Activated CD4-positive, alpha-beta T cell treated with anti-CD3 and anti-CD28 coated beads, Interleukin-2, amount 50 U/mL, for 24 hours (primary cell): ENCODE data around the gene PDE6B.
"Not testable (repeated sequence)": the region's sequence is repeated elsewhere in the genome, so short reads cannot be mapped to it uniquely, and the experiment has no call there.

Experiments
- DNase-seq, 2 donors: peaks; one replicate each; pipeline ENCODE4 v3.0.0-alpha.2; 2020; ENCODE audit warnings: low read depth in 1 of 2, low spot score in 1 of 2

The PDE6B gene

DNA sequence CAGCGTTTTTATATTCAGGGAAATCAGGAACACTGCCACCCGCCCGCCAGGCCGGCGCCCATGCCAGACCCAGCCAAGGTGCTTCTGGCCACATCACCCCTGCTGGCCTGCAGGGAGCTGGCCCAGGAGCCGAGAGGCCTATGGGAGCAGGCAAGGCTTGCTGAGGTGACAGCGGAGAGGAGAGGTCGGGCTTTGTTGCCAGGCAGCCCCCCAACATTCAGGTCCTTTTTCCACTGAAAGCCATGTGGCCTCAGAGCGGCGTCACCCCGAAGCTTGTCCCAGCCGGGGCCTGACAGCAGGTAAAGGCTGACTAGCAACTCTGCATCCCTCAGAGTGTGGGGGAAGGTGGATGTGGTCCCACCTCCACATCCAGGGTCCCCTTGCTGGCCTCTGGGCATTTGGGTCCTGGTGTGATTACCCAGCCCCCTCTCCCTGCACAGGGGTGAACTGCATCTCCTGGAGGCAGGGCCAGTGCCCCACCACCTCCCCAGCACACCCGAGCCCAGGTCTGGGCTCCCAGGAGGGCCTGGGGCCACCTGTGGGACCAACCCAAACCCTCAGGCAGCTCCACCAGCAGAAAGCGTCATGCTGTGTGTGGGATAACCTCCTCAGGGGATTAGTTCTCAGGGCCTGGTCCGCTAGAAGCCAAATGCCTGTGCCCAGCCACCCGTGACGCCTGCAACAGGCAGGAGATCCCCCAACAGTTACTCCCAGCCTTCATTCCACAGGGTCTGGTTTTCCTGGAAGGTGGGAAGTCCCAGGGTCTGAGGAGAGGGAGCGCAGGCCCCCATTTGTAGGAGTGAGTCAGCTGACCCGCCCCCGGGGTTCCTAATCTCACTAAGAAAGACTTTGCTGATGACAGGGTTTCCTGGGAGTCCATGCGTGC is at the start of gene PDE6B:
Gene PDE6B (plus strand): TSS at position 869 of the 886 bp plus-strand sequence. CDS start 54 bp downstream, outside the sequence.
- no peak for DNase-seq

DNA sequence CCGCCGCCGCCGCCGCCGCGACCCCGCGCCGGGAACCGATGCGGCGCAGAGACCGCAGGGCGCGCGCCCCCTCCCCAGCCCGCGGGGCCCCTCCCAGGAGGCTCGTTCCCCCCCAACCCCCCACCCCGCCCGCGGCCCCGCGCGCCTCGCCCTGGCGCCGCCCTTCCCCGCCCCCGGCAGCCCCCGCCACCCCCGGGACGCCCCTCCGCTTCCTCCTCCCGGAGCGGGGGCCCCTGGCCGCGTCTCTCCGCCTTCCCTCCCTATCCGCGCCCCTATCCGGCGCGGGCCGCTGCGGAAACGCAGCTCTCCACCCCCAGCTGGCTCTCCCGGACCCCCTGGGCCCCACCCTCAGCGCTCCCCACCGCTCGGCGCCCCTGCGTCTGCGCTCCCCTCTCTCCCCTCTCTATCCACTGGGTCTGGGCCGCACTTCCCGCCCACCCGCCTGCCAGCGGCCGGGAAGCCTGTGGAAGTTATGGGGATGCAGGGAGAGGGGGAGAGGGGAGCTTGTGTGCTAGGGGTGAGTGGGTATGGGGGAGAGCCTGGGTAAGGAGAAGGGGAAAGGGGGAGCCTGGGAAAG is 49.0 kb upstream of the PDE6B start, which contains the start of gene TMEM271:
Gene TMEM271 (minus strand): TSS at position 51 of the 577 bp plus-strand sequence. CDS start 233 bp downstream, outside the sequence.
- no peak for DNase-seq

DNA sequence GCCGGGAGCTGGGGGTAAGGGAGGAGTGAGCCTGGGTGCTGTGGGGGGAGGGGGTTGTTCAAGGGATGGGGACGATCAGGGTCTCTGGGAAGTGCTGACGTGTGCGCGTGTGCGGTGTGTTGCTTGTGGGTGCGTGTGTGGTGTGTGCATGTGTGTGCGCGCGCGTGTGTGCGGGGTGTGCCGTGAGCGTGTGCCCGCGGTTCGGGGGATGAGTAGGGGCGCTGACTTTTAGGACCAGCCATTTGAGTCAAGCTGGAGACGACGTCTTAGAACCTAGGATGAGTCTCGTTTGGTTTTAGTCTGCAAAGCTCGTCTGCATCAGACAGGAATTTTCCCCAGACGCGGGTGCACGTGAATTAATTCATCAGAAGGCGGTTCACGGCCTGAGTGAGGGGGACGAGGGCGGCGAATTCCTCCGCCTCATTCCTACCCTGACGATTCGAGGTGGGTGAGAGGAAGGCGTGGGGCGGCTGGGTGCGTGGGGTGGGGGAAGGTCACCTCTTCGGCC is 48.3 kb upstream of the PDE6B start:
- DNase-seq, result no peak

DNA sequence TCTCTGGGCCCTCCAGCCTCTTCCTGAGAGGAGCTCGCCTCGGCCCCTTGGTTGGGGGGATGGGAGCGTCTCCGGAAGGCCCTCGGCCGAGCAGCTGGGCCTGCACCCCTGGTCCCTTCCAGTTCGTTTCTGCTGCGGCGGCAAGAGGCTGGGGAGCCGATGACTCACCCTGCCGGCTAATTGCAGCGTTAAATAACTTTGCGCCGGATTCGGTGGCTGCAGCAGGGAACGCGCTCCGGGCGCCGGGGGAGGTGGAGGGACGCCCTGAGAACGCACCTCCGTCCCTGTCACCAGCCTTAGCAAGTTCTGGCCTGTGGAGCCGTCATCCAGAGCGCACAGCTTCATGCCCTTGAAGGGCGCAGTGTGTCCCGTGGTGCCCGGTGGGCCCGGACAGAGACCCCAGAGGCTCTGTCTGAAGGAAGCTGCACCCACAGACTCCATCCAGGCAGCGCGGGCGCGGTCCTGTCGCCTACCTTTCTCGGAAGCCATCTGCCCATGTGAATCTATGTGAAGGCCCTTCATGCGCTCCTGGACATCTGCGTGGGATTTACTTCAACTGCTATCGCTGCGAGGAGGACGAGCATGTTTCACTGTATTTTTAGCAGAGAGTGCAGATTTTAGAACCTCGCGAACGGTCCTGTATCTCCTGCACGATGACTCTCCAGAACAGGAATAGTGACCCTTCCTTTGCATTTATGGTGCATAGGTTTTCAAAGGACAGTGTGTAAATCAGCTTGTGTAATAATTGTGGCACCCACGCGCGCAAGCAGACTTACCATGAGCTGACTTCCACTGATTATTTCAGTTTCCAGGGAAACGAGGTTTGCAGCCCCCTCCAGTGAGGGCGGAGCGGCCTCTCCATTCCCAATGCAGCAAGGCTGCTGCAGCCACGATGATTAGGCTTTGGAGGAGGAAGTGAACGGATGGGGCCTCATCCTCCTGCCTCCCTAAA is 47.6 kb upstream of the PDE6B start:
- peak in 1 of 2 donors; percentile 11 for DNase-seq

DNA sequence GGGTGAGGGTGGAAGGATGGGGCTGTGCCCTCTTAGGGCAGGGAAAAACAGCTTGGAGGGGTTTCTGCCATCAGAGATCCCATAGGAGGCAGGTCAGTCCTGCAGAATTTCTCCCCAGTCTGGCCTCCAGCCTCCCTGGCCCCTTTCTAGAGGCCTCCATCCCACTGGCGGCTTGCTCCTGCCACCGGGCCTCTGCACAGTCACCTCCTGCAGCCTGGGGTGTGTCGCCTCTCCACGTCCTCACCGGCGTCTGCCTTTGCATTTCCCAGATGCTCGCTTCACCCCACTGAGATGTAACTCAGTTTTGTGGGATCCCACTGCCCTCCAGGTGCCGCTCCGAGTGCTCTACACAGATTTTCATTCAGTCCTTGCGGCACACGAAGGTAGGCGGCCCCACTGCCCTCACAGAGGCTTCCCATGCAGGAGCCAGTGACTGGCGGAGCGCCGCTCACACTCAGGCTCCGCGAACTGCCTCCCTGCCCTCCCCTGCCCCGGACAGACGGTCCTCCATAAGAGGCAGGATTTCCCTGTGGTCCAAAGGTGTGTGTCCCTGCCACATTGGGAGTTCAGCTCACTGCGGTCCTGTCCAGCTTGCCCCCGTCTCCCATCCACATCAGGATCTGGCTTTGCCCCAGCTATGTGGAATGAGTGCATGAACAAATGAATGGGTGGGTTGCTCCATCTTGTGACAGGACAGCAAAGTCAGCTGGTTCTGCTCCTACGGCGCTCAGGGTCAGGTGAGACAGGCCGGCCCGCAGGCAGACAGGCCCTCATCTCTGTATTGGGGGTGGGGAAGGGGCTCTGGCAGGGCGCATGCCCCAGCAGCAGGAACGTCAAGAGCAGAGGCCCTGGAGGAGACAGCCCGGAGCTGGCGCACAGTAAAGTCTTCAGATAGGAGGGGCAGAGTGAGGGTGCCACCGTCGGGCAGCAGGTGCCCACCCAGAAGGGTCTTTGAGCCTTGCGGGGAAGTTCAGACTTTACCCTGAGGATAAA is 46.6 kb upstream of the PDE6B start:
- no peak for DNase-seq

DNA sequence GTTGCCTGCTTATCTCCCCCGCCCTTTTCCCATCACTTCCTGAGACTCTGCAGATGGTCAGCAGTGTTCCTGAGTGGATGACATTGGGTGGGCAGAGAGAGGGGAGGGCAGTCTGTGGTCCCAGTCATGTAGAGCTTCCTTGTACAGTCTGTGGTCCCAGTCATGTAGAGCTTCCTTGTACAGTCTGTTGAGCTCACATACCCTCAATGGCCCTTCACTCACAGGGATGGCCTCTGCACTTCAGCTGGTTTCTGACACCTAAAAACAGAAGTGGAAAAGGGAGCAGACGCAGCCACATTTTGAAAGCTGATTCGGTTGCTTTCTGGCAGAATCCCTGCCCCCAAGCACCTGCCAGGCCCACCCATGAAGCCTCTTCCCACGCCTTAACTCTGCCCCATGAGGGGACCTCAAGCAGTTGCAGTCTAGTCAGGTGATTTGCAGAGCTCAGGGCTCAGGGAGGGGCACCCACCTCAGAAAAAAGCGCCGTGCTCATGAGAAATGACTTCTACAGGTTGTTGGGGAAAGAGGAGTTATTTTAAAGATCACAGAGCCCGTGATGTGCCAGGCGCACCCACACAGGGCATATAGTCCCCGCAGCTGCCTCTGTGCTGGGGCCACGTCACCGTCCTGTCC is 45.7 kb upstream of the PDE6B start:
- no peak for DNase-seq

DNA sequence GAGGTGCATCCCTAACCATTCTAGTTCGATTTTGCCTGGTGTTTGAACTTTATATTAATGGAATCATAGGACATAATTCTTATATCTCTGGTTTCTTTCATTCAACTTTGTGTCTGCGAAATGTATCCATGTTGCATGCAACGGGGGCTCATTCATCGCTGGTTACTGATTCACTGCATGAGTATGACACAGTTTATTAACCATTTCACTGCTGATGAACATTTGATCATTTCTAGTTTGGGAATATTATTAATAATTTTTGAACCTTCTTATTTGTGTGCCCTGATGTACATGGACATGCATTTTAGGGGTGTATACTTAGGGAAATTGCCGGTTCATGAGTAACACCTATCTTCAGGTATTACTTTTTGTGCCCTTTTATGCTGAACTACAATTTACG is 44.2 kb upstream of the PDE6B start:
- no peak for DNase-seq

DNA sequence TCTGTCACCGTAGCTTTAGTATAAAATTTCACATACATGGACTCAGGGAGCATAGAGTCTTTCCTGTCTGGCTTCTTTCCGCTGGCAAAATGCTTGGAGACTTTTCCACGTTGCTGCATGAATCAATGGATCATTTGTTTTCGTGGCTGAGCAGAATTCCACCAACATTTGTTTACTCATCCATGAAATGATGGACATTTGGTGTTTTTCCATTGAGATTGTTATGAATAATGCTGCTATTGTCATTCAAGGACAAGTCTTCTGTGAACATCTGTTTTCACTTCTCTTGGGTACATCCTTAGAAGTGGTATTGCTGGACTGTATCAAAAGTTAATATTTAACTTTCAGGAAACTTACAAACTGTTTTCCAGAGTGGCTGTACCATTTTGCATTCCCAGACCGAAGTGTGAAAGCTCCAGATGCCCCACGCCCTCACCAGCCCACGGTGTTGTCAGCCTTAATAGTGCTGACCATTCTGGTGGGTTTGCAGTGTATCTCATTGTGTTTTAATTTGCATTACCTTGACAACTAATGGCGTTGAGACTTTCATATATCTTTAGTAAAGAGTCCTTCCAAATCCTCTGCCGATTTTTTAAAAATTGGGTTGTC is 43.5 kb upstream of the PDE6B start:
- DNase-seq, result no peak

DNA sequence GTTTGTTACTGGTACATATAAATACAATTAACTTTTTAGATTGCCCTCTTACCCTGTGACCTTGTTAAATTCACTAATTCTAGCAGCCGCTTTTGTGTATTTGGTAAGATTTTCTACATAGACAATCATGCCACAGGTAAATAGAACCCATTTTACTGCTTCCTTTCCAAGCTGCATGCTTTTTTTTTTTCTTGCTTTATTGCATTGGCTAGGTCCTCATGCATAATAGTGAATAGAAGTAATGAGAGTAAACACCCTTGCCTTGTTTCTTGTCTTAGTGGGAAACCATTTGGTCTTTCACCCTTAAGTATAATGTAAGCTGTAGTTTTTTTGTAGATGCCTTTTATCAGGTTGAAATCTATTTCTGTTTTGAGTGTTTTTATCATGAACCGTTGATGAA is 41.6 kb upstream of the PDE6B start:
- no peak for DNase-seq

DNA sequence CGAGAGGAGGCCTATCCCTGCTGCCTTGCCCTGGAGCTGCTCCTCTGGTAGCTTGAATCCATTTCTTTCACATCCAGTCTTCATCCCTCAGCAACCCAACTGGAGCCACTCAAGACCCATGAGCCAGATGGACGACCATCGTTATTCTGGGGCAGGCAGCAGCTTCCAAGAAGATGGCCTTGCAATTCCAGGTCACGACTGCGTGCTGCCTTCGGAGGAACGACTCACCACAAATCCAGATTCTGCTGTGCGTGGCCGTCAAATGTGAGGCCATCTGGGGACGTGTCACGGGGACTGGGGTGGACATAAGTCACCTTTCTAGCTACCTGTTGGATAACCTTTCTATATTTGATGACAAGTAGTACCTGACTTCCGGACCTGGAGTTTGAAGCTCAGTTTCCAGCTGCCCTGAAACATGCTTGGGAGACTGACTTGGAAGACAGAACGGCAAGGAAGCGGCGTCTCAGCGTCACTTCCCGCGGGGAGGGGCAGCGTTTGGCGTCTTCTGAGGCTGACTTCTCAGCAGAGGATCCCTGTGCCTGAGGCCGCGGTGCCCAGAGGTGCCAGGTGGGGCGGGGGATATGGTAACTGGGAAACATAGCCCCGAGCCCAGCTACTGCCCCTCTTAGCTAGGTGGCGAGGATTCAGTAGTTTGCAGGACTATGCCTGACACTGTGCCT is 37.6 kb upstream of the PDE6B start:
- no peak for DNase-seq

DNA sequence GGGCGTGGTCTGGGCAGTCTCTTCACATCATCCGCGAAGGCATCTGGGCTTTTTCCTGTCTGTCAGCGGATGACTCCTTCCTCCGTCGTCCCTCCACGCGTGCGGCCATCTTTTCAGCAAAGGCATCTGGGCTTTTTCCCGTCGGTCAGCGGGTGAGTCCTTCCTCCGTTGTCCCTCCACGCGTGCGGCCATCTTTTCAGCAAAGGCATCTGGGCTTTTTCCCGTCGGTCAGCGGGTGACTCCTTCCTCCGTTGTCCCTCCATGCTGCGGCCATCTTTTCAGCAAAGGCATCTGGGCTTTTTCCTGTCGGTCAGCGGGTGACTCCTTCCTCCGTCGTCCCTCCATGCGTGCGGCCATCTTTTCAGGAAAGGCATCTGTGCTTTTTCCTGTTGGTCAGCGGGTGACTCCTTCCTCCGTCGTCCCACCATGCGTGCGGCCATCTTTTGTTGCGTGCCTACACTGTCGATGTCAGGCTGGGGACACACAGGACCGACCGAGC is 37.0 kb upstream of the PDE6B start:
- DNase-seq, result no peak

DNA sequence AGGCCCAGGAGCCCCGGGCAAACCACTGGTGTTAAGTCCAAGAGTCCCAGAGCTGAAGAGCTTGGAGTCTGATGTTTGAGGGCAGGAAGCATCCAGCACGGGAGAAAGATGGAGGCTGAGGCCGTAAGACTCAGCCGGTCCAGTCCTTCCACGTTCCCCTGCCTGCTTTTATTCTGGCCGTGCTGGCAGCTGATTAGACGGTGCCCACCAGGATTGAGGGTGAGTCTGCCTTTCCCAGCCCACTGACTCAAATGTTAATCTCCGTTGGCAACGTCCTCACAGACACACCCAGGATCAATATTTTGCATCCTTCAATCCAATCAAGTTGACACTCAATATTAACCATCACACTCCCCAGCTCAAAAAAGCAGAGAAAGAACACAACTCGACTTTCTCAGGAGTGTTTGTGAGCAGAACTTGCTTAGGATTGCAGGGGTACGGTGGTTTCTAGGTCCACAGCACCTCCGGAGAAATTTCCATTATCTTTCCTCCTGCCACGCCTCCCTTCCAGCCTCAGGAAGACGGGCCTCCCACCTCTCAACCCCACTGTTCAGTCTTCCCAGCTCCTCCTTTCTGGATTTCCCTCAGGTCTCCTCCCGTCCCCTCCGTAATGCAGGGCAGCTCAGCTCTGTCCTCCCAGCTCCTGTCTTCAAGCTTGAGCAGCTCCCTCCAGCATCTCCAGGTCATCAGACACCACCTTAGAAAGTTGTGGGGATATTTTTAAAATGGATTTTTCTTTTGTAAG is 36.0 kb upstream of the PDE6B start:
- no peak for DNase-seq

DNA sequence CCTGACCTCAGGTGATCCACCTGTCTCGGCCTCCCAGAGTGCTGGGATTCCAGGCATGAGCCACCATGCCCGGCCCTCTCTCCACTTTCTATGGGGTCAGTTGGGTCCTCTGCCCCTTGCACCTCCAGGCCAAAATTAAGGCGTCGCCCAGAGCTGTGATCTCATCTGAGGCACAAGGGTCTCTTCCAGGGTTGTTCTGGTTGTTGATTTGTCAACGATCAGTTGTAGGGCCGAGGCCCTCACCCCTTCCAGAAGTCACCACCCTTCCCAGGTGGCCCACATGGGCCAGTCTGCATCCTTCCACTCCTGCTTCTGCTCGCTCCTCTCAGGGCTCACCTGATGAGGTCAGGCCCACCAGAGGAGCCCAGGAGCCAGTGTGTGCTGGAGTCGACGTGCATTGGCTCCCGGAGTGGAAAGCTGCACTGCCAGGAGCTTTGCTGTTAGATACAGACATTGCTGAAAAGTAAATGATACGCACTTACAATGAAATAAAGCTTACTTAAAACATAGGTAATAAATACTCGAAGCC is 35.0 kb upstream of the PDE6B start:
- DNase-seq, result no peak

DNA sequence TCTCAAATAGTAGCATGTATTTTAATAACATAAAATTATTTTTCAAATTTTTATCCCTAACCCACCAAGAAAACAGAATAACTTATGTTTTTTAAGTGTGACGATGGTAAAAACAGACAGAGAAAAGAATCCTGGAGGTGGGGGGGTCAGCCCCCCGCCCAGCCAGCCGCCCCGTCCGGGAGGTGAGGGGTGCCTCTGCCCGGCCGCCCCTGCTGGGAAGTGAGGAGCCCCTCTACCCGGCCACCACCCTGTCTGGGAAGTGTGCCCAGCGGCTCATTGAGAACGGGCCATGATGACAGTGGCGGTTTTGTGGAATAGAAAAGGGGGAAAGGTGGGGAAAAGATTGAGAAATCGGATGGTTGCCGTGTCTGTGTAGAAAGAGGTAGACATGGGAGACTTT is 33.2 kb upstream of the PDE6B start:
- not testable (repeated sequence) for DNase-seq

DNA sequence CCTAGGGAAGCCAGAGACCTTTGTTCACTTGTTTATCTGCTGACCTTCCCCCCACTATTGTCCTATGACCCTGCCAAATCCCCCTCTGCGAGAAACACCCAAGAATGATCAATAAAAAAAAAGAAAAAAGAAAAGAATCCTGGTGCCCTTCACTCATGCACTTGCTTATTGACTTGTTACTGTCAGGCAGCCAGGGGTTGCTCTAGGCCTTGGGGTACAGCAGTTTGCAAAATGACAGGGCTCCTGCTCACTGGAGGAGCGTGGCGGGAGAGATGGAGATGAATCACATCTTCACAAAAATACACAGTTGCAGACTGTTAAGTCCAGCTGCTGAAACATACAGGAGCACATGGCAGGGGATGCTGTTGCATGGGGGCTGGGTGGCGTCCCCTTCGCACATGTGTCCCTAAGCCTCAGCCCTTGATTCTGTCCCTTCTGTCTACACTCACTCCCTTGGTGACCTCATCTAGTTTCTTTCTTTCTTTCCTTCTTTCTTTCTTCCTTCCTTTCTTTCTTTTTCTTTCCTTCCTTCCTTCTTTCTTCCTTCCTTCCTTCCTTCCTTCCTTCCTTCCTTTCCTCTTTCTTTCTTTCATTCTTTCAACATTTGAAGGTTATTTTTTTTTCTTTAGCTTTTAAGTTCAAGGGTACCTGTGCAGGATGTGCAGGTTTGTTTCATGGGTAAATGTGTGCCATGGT is 32.4 kb upstream of the PDE6B start:
- DNase-seq, result no peak

DNA sequence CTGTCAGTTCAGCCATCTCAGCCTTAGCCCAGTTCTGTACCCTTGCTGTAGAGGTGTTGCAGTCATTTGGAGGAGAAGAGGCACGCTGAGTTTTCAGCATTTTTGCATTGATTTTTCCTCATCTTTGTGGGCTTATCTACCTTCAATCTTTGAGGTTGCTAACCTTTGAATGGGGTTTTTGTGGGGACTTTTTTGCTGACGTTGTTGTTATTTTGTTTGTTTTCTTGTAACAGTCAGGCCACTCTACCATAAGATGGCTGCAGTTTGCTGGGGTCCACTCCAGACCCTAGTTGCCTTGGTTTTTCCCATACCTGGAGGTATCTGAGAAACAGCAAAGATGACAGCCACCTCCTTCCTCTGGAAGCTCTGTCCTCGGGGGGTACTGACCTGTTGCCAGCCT is 26.4 kb upstream of the PDE6B start:
- no peak for DNase-seq

DNA sequence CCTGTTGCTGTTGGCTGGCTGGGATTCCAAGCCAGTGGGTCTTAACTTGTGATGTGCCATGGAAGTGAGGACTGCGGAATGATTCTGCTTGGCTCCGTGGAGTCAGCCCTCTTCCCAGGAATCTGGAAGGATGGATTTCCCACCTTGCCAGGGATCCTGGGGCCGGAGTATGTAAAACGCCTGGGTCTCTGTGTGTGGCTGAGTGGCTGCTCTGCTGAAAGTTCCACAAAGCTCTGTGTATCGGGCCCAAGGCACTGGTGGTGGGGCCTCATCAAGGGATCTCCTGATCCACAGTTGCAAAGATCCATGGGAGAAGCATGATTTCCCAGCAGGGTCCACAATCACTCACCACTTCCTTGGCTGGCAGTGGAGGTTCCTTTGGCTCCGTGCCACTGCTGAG is 25.2 kb upstream of the PDE6B start:
- DNase-seq, result no peak
